Stimulated activated CD4-positive, alpha-beta T cell treated with anti-CD3 and anti-CD28 coated beads, Interleukin-4, amount 100 ng/mL, for 4 hours (primary cell): Measurements from ENCODE around the gene PEX12.
"Not testable (repeated sequence)": the region's sequence is repeated elsewhere in the genome, so short reads cannot be mapped to it uniquely, and the experiment has no call there.

ENCODE experiments used
- DNase-seq, 2 experiments: peaks; one replicate each; pipeline ENCODE4 v3.0.0-alpha.2; 2020

The PEX12 gene

GRCh38 chr17:35578197-35578928 lies at the start of gene PEX12:
Gene PEX12, minus strand, starts transcription at chr17:35578571. Its CDS starts 550 bp downstream, at chr17:35578021.
- peak; percentile 75 to 86 for DNase-seq

GRCh38 chr17:35627417-35627816 lies 49.0 kb upstream of the PEX12 start:
- no peak for DNase-seq

GRCh38 chr17:35621768-35622167 lies 43.4 kb upstream of the PEX12 start:
- no peak for DNase-seq

GRCh38 chr17:35618628-35619027 lies 40.3 kb upstream of the PEX12 start:
- DNase-seq = no peak

GRCh38 chr17:35617505-35617904 lies 39.1 kb upstream of the PEX12 start:
- DNase-seq = no peak

GRCh38 chr17:35616536-35616935 lies 38.2 kb upstream of the PEX12 start:
- DNase-seq = no peak

- DNase-seq = no peak
Measured at GRCh38 chr17:35614810-35615209, 36.4 kb upstream of the PEX12 start.

GRCh38 chr17:35612924-35613521 lies 34.7 kb upstream of the PEX12 start:
- DNase-seq = peak in 1 of 2 experiments; percentile 28

GRCh38 chr17:35610746-35611145 lies 32.4 kb upstream of the PEX12 start:
- DNase-seq = not testable (repeated sequence)

GRCh38 chr17:35609831-35610230 lies 31.5 kb upstream of the PEX12 start:
- no peak for DNase-seq

- no peak for DNase-seq
Measured at GRCh38 chr17:35607239-35607847, 29.0 kb upstream of the PEX12 start.

GRCh38 chr17:35605678-35606077 lies 27.3 kb upstream of the PEX12 start:
- no peak for DNase-seq

GRCh38 chr17:35603674-35604073 lies 25.3 kb upstream of the PEX12 start:
- DNase-seq = no peak

GRCh38 chr17:35597604-35598003 lies 19.2 kb upstream of the PEX12 start:
- no peak for DNase-seq

GRCh38 chr17:35596530-35597233 lies 18.3 kb upstream of the PEX12 start:
- DNase-seq = no peak

GRCh38 chr17:35596072-35596471 lies 17.7 kb upstream of the PEX12 start:
- no peak for DNase-seq

GRCh38 chr17:35588196-35588920 lies 10.0 kb upstream of the PEX12 start:
- peak in 1 of 2 experiments; percentile 8 for DNase-seq

- DNase-seq = peak; percentile 94 to 95
Measured at GRCh38 chr17:35587074-35587961, 8.9 kb upstream of the PEX12 start, which contains the start of gene AP2B1. Gene AP2B1, plus strand, starts transcription at chr17:35587322. Its CDS starts 6,709 bp downstream, at chr17:35594031.

- DNase-seq = no peak
Measured at GRCh38 chr17:35586569-35587073, 8.2 kb upstream of the PEX12 start.

- DNase-seq = no peak
Measured at GRCh38 chr17:35584061-35584460, 5.7 kb upstream of the PEX12 start.

- no peak for DNase-seq
Measured at GRCh38 chr17:35578929-35579432, 610 bp upstream of the PEX12 start.
